ENCODE data around the gene PNPLA8.

The PNPLA8 gene

GRCh38 chr7:108454674-108455550 is 71.0 kb downstream of the PNPLA8 start:
- CTCF ChIA-PET = interaction anchor here (1.2 to 3.3 kb wide), 5 partner anchors 9 to 282 kb away, joined by 3 to 19 read pairs (median 7); no protein-coding TSS in a partner anchor
- Histone ChIP-seq H3K4me3 (ENCODE audit: low read depth, low read length) (peak overlapping the region; percentile 88), H3K9me3 (ENCODE audit: control insufficient read depth, insufficient read depth, low read depth, low read length) (no peaks in the 10 kb centered on the region), H3K27ac (ENCODE audit: extremely low read depth, low read depth, low read length) (peak overlapping the region; percentile 69; the same call in 1 of the 2 replicates), H3K4me1 (ENCODE audit: control insufficient read depth, insufficient read depth, low read length) (peaks cover 9% of the 10 kb centered on the region), H3K36me3 (ENCODE audit: control insufficient read depth in 2 of 2, insufficient read depth in 1 of 2, low read length in 2 of 2) (no peaks in the 10 kb centered on the region)
- POLR2A ChIA-PET = interaction anchor here (1.2 to 2.3 kb wide), 3 partner anchors 12 to 71 kb away, joined by 3 to 8 read pairs (median 3); partner anchors contain the start of gene PNPLA8
- peak; percentile 58 for TF ChIP-seq SP2 (tag by site-specific recombination; IDR thresholded peaks at IDR 0.05)
- TF ChIP-seq GLIS2 (tag by site-specific recombination; IDR thresholded peaks at IDR 0.05) = peak; percentile 97
- TF ChIP-seq ZEB2 (tag by site-specific recombination; IDR thresholded peaks at IDR 0.05) = peak; percentile 43; the same call in 1 of the 2 replicates
- peak; percentile 86 for TF ChIP-seq ZBTB48 (tag by site-specific recombination; IDR thresholded peaks at IDR 0.05)
- TF ChIP-seq ZNF558 (tag by site-specific recombination; IDR thresholded peaks at IDR 0.05) = no peak
- TF ChIP-seq ZNF394 (tag by site-specific recombination; IDR thresholded peaks at IDR 0.05; ENCODE audit: borderline replicate concordance) = peak; percentile 97
- TF ChIP-seq SP7 (tag by site-specific recombination; IDR thresholded peaks at IDR 0.05) = no peak
- TF ChIP-seq ZNF670 (tag by site-specific recombination; IDR thresholded peaks at IDR 0.05; ENCODE audit: low read depth) = no peak
- peak; percentile 98 for TF ChIP-seq ZBTB20 (tag by site-specific recombination; IDR thresholded peaks at IDR 0.05)
- no peak for TF ChIP-seq PRDM2 (tag by site-specific recombination; IDR thresholded peaks at IDR 0.05; ENCODE audit: borderline replicate concordance)
- no peak for TF ChIP-seq ZNF2 (tag by site-specific recombination; IDR thresholded peaks at IDR 0.05)
- peak; percentile 75 for TF ChIP-seq ZFHX2 (tag by site-specific recombination; conservative IDR thresholded peaks at IDR 0.05)
- no peak for TF ChIP-seq ZSCAN16 (tag by site-specific recombination; IDR thresholded peaks at IDR 0.05)
- no peak for TF ChIP-seq YY2 (tag by site-specific recombination; IDR thresholded peaks at IDR 0.05)
- peak; percentile 30; the same call in 1 of the 2 replicates for TF ChIP-seq KLF17 (tag by site-specific recombination; IDR thresholded peaks at IDR 0.05)
- TF ChIP-seq REST (tag by site-specific recombination; IDR thresholded peaks at IDR 0.05) = no peak
- TF ChIP-seq OVOL3 (tag by site-specific recombination; IDR thresholded peaks at IDR 0.05) = no peak
- TF ChIP-seq TRIM28 (IDR thresholded peaks at IDR 0.05; ENCODE audit: borderline replicate concordance, low read length) = no peak
- peak; percentile 24; the same call in 1 of the 2 replicates for TF ChIP-seq ZBTB11 (tag by site-specific recombination; conservative IDR thresholded peaks at IDR 0.05; ENCODE audit: low read depth)
- no peak for TF ChIP-seq ELK4 (IDR thresholded peaks at IDR 0.05; ENCODE audit: borderline replicate concordance, low read depth, low read length)
- TF ChIP-seq IKZF3 (tag by site-specific recombination; IDR thresholded peaks at IDR 0.05) = peak; percentile 51
- peak; percentile 29; the same call in 1 of the 2 replicates for TF ChIP-seq ZNF600 (tag by site-specific recombination; IDR thresholded peaks at IDR 0.05)

Data from HEK293 (cell line).